Measurements from ENCODE around the gene FLCN. TPM values are rescaled to one million over a fixed set of nuclear protein-coding genes. Genes with fewer than 3 reads are reported as not detected.

Gene FLCN
- total and polyA plus RNA-seq, 4 donors: 8.5 to 46.7 (median 28.4) TPM

DNA sequence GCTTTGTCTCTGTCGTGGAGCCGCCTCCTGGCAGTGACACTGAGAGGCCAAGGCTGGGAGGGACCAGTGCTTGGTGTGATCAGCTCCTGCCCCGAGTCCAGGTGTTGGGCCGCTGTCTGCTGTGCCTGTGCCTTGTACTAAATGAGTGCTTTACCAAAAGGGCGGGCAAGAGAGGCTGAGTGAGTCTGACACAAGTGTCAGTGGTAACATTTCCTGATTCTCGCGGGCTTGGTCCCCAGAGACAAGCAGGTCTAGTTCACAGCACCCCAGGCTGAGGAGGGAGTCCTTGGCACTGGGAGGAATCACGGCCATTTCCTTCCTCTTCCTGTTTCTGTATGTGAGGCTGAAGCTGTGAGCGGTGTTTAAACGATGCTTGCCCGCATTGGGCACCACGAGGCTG lies 61.1 kb downstream of the FLCN start:
- no peak overlapping the region for H3K27ac ChIP-seq (ENCODE audit: low read depth in 1 of 2, low read length in 2 of 2)
- no peak for DNase-seq (ENCODE audit: low spot score)
- H3K36me3 ChIP-seq (ENCODE audit: control insufficient read depth in 4 of 4, insufficient read depth in 3 of 4, low read depth in 1 of 4, low read length in 3 of 4): peaks cover 24 to 93% (median 59%) of the 10 kb centered on the region in 4 donors
- TF ChIP-seq, protein P1, sequence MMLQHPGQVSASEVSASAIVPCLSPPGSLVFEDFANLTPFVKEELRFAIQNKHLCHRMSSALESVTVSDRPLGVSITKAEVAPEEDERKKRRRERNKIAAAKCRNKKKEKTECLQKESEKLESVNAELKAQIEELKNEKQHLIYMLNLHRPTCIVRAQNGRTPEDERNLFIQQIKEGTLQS (IDR thresholded peaks at IDR 0.05): no peak
- TF ChIP-seq ZBTB33 (IDR thresholded peaks at IDR 0.05) (no peak), RXRA (IDR thresholded peaks at IDR 0.05) (no peak)
- WGBS: 82% methylated on average over 12 of the region's 12 CpGs
- no peaks in the 10 kb centered on the region for H3K4me1 ChIP-seq (ENCODE audit: control insufficient read depth in 4 of 4, insufficient read depth in 4 of 4, low read length in 3 of 4)
- H3K9me3 ChIP-seq (ENCODE audit: control insufficient read depth in 4 of 4, low read length in 3 of 4): no peaks in the 10 kb centered on the region
- H3K27me3 ChIP-seq (ENCODE audit: control insufficient read depth in 4 of 4, insufficient read depth in 4 of 4, low read length in 3 of 4): no peaks in the 10 kb centered on the region
- H3K4me3 ChIP-seq (ENCODE audit: low read depth in 1 of 3, low read length in 3 of 3): no peak overlapping the region
- no peak overlapping the region for H3K9ac ChIP-seq (ENCODE audit: low read depth in 1 of 2, low read length in 2 of 2)

DNA sequence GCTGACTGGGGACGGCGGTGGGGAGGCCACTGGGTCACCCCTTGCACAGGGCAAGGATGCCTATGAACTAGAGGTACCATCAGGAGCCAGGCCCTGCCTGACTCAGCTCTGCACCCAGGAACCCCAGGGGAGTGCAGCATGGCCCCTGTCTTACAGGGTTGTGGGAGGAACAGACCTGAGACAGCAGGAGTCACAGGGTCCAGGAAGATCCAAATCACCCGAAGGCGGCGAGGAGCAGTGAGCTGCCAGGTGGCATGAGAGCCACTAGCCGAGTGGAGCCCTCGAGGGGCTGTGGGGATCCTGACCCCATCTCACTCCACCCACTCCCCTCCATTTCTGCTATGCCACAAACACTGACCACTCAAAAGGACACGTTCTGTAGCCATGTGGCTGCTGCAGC lies 61.6 kb downstream of the FLCN start:
- no peak overlapping the region for H3K27ac ChIP-seq (ENCODE audit: low read depth in 1 of 2, low read length in 2 of 2)
- no peaks in the 10 kb centered on the region for H3K27me3 ChIP-seq (ENCODE audit: control insufficient read depth in 4 of 4, insufficient read depth in 4 of 4, low read length in 3 of 4)
- TF ChIP-seq SP1 (IDR thresholded peaks at IDR 0.05): no peak
- TF ChIP-seq, protein P2, sequence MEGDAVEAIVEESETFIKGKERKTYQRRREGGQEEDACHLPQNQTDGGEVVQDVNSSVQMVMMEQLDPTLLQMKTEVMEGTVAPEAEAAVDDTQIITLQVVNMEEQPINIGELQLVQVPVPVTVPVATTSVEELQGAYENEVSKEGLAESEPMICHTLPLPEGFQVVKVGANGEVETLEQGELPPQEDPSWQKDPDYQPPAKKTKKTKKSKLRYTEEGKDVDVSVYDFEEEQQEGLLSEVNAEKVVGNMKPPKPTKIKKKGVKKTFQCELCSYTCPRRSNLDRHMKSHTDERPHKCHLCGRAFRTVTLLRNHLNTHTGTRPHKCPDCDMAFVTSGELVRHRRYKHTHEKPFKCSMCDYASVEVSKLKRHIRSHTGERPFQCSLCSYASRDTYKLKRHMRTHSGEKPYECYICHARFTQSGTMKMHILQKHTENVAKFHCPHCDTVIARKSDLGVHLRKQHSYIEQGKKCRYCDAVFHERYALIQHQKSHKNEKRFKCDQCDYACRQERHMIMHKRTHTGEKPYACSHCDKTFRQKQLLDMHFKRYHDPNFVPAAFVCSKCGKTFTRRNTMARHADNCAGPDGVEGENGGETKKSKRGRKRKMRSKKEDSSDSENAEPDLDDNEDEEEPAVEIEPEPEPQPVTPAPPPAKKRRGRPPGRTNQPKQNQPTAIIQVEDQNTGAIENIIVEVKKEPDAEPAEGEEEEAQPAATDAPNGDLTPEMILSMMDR (IDR thresholded peaks at IDR 0.05; ENCODE audit: low read depth, low read length, missing input control): no peak
- no peak for TF ChIP-seq HNF4G (IDR thresholded peaks at IDR 0.05)
- no peak for TF ChIP-seq FOXA1 (IDR thresholded peaks at IDR 0.05)
- TF ChIP-seq FOXA2 (IDR thresholded peaks at IDR 0.05): no peak
- TF ChIP-seq RAD21 (IDR thresholded peaks at IDR 0.05): no peak
- no peak for TF ChIP-seq JUND (IDR thresholded peaks at IDR 0.05)
- no peak for TF ChIP-seq TAF1 (conservative IDR thresholded peaks at IDR 0.05)
- TF ChIP-seq RXRA (IDR thresholded peaks at IDR 0.05): no peak
- TF ChIP-seq, protein P1 (IDR thresholded peaks at IDR 0.05): no peak
- no peak for TF ChIP-seq NR2F2 (IDR thresholded peaks at IDR 0.05)
- TF ChIP-seq, protein P3, sequence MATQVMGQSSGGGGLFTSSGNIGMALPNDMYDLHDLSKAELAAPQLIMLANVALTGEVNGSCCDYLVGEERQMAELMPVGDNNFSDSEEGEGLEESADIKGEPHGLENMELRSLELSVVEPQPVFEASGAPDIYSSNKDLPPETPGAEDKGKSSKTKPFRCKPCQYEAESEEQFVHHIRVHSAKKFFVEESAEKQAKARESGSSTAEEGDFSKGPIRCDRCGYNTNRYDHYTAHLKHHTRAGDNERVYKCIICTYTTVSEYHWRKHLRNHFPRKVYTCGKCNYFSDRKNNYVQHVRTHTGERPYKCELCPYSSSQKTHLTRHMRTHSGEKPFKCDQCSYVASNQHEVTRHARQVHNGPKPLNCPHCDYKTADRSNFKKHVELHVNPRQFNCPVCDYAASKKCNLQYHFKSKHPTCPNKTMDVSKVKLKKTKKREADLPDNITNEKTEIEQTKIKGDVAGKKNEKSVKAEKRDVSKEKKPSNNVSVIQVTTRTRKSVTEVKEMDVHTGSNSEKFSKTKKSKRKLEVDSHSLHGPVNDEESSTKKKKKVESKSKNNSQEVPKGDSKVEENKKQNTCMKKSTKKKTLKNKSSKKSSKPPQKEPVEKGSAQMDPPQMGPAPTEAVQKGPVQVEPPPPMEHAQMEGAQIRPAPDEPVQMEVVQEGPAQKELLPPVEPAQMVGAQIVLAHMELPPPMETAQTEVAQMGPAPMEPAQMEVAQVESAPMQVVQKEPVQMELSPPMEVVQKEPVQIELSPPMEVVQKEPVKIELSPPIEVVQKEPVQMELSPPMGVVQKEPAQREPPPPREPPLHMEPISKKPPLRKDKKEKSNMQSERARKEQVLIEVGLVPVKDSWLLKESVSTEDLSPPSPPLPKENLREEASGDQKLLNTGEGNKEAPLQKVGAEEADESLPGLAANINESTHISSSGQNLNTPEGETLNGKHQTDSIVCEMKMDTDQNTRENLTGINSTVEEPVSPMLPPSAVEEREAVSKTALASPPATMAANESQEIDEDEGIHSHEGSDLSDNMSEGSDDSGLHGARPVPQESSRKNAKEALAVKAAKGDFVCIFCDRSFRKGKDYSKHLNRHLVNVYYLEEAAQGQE (IDR thresholded peaks at IDR 0.05): no peak
- TF ChIP-seq, protein P4, sequence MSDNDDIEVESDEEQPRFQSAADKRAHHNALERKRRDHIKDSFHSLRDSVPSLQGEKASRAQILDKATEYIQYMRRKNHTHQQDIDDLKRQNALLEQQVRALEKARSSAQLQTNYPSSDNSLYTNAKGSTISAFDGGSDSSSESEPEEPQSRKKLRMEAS (IDR thresholded peaks at IDR 0.05): no peak
- no peak for TF ChIP-seq HNF4A (conservative IDR thresholded peaks at IDR 0.05)
- TF ChIP-seq ZBTB33 (IDR thresholded peaks at IDR 0.05): no peak
- no peaks in the 10 kb centered on the region for H3K9me3 ChIP-seq (ENCODE audit: control insufficient read depth in 4 of 4, low read length in 3 of 4)
- H3K4me1 ChIP-seq (ENCODE audit: control insufficient read depth in 4 of 4, insufficient read depth in 4 of 4, low read length in 3 of 4): no peaks in the 10 kb centered on the region
- no peak overlapping the region for H3K4me3 ChIP-seq (ENCODE audit: low read depth in 1 of 3, low read length in 3 of 3)
- DNase-seq (ENCODE audit: low spot score): no peak
- WGBS: 94% methylated on average over 8 of the region's 8 CpGs
- peaks cover 18 to 88% (median 56%) of the 10 kb centered on the region in 4 donors for H3K36me3 ChIP-seq (ENCODE audit: control insufficient read depth in 4 of 4, insufficient read depth in 3 of 4, low read depth in 1 of 4, low read length in 3 of 4)
- H3K9ac ChIP-seq (ENCODE audit: low read depth in 1 of 2, low read length in 2 of 2): no peak overlapping the region
